Duodenal mucosa (tissue), 2 donors: ENCODE results near the gene BPIFB3.

ENCODE experiments used
- H3K27ac ChIP-seq: one replicate; pipeline ENCODE4 v1.7.0; 2013; ENCODE audit warnings: low read depth, low read length
- H3K27me3 ChIP-seq, 2 donors: one replicate each; pipeline ENCODE4 v1.7.0; 2013; ENCODE audit warnings: low read length in 2 of 2, control low read depth in 1 of 2; ENCODE audit not compliant: insufficient read depth in 2 of 2, control insufficient read depth in 1 of 2
- H3K36me3 ChIP-seq, 2 donors: one replicate each; pipeline ENCODE4 v1.7.0; 2013; ENCODE audit warnings: low read length in 2 of 2, control low read depth in 1 of 2; ENCODE audit not compliant: insufficient read depth in 2 of 2, control insufficient read depth in 1 of 2
- H3K4me1 ChIP-seq, 2 donors: one replicate each; pipeline ENCODE4 v1.7.0; 2013; ENCODE audit warnings: low read length in 2 of 2, control low read depth in 1 of 2; ENCODE audit not compliant: insufficient read depth in 2 of 2, control insufficient read depth in 1 of 2
- H3K4me3 ChIP-seq, 2 donors: one replicate each; pipeline ENCODE4 v1.7.0; 2013; ENCODE audit warnings: low read length in 2 of 2, low read depth in 1 of 2
- H3K9ac ChIP-seq, 2 donors: one replicate each; pipeline ENCODE4 v1.7.0; 2013; ENCODE audit warnings: low read length in 2 of 2, low read depth in 1 of 2
- H3K9me3 ChIP-seq, 2 donors: one replicate each; pipeline ENCODE4 v1.7.0; 2013; ENCODE audit warnings: low read length in 2 of 2, control low read depth in 1 of 2; ENCODE audit not compliant: control insufficient read depth in 1 of 2

Gene BPIFB3

GRCh38 chr20:33076662-33077372 is 23.1 kb downstream of the BPIFB3 start:
- H3K27me3 ChIP-seq = no peaks in the 10 kb centered on the region
- H3K9ac ChIP-seq = no peak overlapping the region
- no peak overlapping the region for H3K27ac ChIP-seq
- H3K36me3 ChIP-seq = no peaks in the 10 kb centered on the region
- H3K4me1 ChIP-seq = no peaks in the 10 kb centered on the region
- no peaks in the 10 kb centered on the region for H3K9me3 ChIP-seq
- no peak overlapping the region for H3K4me3 ChIP-seq

GRCh38 chr20:33079259-33079658 is 25.6 kb downstream of the BPIFB3 start, which contains the start of gene BPIFB4:
TSS of gene BPIFB4 (plus strand) at chr20:33079643. CDS start at chr20:33081527, 1,884 bp downstream.
- H3K27me3 ChIP-seq = no peaks in the 10 kb centered on the region

DNA sequence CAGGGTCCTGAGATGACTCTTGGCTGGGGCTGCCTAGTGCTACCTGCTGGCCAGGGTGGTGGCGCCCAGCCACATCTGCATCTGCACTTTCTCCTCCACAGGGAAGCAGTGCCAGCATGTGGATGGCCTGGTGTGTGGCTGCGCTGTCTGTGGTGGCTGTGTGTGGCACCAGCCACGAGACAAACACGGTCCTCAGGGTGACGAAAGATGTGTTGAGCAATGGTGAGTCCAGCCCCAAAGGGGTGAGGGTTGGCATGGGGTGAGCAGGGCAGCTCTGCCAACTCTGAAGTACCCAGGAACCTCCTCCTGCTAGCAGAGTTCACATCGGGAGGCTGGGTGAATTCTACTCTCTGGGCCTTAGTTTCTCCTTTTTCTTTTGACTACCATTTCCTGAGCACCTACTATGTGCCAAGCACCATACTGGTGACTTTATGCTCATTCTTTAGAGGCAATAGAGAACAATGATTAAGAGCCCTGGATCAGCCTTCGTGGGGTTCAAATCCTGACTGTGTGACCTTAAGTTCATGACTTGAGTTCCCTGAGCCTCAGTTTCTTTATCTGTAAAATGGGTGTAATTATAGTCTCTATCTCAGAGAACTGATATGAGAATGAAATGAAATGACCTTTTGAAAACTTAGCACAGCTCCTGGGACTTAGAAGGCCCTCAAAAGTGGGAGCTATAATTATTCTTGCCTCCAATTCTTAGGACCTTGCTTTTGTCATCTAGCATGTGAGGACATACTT is 27.9 kb downstream of the BPIFB3 start:
- Histone ChIP-seq H3K4me3 (no peak overlapping the region), H3K27ac (no peak overlapping the region), H3K36me3 (no peaks in the 10 kb centered on the region), H3K9ac (no peak overlapping the region), H3K4me1 (no peaks in the 10 kb centered on the region), H3K9me3 (no peaks in the 10 kb centered on the region), H3K27me3 (no peaks in the 10 kb centered on the region)

More at GRCh38 chr20:33079259-33079658, 25.6 kb downstream of the BPIFB3 start, which contains the start of gene BPIFB4:
- H3K4me3 ChIP-seq = no peak within 1 kb of the TSS
- no peak within 1 kb of the TSS for H3K9ac ChIP-seq
- H3K9me3 ChIP-seq = no peaks in the 10 kb centered on the region
- no peaks in the 10 kb centered on the region for H3K36me3 ChIP-seq
- H3K4me1 ChIP-seq = no peaks in the 10 kb centered on the region
- no peak within 1 kb of the TSS for H3K27ac ChIP-seq

DNA sequence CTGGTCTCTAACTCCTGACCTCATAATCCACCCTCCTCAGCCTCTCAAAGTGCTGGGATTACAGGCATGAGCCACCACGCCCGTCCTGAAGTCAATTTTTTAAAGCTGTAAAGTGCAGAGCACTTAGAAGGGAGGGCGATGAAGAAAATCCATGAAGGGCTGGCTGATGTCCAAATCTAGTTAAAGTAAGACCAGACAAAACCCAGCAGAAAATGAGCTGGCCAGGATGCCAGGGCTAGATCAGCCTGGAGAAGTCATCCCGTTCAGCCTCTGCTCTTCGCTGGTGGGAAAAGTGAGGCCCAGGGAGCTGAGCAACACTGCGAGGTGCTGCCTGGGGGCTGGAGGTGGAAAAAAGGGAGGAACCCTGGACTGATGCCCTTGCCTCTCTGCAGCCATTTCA is 28.8 kb downstream of the BPIFB3 start:
- Histone ChIP-seq H3K9me3 (no peaks in the 10 kb centered on the region), H3K4me1 (no peaks in the 10 kb centered on the region), H3K36me3 (no peaks in the 10 kb centered on the region), H3K27me3 (no peaks in the 10 kb centered on the region), H3K9ac (no peak overlapping the region), H3K27ac (no peak overlapping the region), H3K4me3 (no peak overlapping the region)

- Histone ChIP-seq H3K4me1 (no peaks in the 10 kb centered on the region), H3K9ac (no peak overlapping the region), H3K4me3 (no peak overlapping the region), H3K27ac (no peak overlapping the region), H3K36me3 (no peaks in the 10 kb centered on the region), H3K9me3 (no peaks in the 10 kb centered on the region), H3K27me3 (no peaks in the 10 kb centered on the region)
Measured at GRCh38 chr20:33083544-33084340, 30.0 kb downstream of the BPIFB3 start.

DNA sequence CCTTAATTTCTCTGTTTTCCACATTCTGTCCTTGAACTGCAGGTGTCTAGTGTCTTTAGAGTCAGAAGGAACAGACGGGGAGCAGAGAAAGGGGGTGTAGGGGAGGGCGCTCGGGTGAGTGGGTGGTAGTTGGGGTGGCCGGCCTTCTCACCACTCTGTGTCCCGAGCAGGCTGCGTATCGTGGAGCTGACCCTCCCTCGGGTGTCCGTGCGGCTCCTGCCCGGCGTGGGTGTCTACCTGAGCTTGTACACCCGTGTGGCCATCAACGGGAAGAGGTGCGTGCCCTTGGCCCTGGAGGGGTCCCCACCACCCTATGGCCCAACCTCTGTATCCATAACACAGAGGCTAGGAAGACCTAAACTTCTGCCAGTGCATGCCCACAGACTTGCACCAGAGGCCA is 31.0 kb downstream of the BPIFB3 start:
- H3K9me3 ChIP-seq = no peaks in the 10 kb centered on the region
- H3K36me3 ChIP-seq = no peaks in the 10 kb centered on the region
- H3K27me3 ChIP-seq = no peaks in the 10 kb centered on the region
- H3K27ac ChIP-seq = no peak overlapping the region
- no peak overlapping the region for H3K4me3 ChIP-seq
- no peak overlapping the region for H3K9ac ChIP-seq
- H3K4me1 ChIP-seq = no peaks in the 10 kb centered on the region

DNA sequence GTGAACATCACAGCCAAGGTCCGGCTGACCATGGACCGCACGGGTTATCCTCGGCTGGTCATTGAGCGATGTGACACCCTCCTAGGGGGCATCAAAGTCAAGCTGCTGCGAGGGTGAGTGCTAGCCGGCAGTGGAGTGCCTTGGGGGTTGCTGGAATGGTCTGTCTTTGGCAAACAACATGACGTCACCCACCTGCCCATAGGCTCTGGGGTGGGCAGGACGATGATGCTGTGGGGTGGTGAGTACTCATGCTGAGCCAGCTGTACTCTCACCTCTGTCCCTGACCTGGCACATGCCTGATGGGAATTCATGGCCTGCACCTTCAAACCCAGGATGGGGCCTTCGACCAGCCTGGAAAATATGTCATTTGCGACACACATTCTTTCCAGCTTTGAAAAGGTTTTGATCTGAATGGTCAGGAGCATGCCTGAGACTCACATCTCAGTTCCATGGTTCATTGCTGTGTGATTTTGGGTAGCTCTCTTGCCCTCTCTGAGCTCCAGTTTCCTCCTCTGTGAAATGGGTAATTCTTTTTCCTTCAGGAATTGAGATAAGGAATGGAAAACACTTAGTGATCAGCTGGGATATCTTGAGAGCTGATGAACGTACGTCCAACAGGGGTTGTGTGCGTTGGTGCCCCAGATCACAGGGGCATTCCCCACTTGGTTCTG is 32.5 kb downstream of the BPIFB3 start:
- H3K27me3 ChIP-seq = no peaks in the 10 kb centered on the region
- no peak overlapping the region for H3K9ac ChIP-seq
- no peak overlapping the region for H3K27ac ChIP-seq
- no peaks in the 10 kb centered on the region for H3K4me1 ChIP-seq
- H3K36me3 ChIP-seq = no peaks in the 10 kb centered on the region
- H3K4me3 ChIP-seq = no peak overlapping the region
- H3K9me3 ChIP-seq = no peaks in the 10 kb centered on the region

GRCh38 chr20:33091147-33091546 is 37.4 kb downstream of the BPIFB3 start:
- no peaks in the 10 kb centered on the region for H3K9me3 ChIP-seq
- no peak overlapping the region for H3K9ac ChIP-seq
- no peaks in the 10 kb centered on the region for H3K4me1 ChIP-seq
- H3K36me3 ChIP-seq = no peaks in the 10 kb centered on the region
- H3K27ac ChIP-seq = no peak overlapping the region
- H3K4me3 ChIP-seq = no peak overlapping the region
- H3K27me3 ChIP-seq = no peaks in the 10 kb centered on the region

- Histone ChIP-seq H3K27ac (no peak overlapping the region), H3K4me3 (no peak overlapping the region), H3K36me3 (no peaks in the 10 kb centered on the region), H3K9me3 (no peaks in the 10 kb centered on the region), H3K4me1 (no peaks in the 10 kb centered on the region), H3K9ac (no peak overlapping the region), H3K27me3 (no peaks in the 10 kb centered on the region)
Measured at GRCh38 chr20:33091693-33092092, 38.0 kb downstream of the BPIFB3 start.
